ENCODE measurements around the gene RASSF10. TPM values are rescaled to one million over a fixed set of nuclear protein-coding genes. Genes with fewer than 3 reads are reported as not detected.

Gene RASSF10
- polyA plus RNA-seq, 1 donor (not counting 4 experiments of a cell fraction or from before 2014, with no cell fraction given), result 2.1 TPM

DNA sequence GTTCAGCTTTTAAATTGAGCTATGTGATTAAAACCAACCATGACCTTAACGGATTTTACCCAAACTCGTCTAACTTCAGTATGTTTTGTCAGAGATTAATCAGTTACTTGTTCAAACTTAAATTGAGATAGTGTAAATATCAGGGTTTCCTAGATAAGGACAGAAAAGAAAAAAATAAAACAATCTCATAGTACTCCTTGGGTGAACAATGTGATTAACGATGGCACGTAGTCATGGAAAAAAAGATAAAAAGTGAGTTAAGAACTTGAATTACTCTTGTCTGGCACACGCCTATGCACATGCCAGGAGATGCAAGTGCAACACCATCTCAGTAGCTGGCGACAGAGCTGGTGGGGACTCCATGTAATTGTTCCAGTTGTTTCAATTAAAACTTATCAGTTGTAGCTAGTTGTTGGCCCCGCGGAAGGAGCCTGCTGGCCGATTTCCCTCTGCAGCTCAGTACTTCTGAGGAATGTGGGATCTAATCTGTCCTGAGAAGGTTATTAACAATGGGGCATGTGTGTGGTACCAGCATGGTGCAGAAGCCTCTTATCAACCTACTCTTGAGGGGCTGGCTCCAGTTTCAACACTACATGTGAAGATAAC is 3.0 kb downstream of the RASSF10 start:
- H3K36me3 ChIP-seq (ENCODE audit: control insufficient read depth in 2 of 2, extremely low read depth in 1 of 2, insufficient read depth in 2 of 2, low read length in 2 of 2), result no peaks in the 10 kb centered on the region
- H2AFZ ChIP-seq (ENCODE audit: control insufficient read depth, low read length), result peak overlapping the region; percentile 61
- H3K4me2 ChIP-seq (ENCODE audit: control insufficient read depth, extremely low read depth, insufficient read depth, low read depth, low read length), result peak overlapping the region; percentile 93
- peak overlapping the region; percentile 32 to 76 (median 66) for H3K4me3 ChIP-seq (ENCODE audit: control insufficient read depth in 2 of 3, extremely low read depth in 1 of 3, insufficient read depth in 2 of 3, low read depth in 1 of 3, low read length in 3 of 3)
- no peaks in the 10 kb centered on the region for H3K9me3 ChIP-seq (ENCODE audit: control insufficient read depth, low read depth, low read length)
- TF ChIP-seq, protein P1, sequence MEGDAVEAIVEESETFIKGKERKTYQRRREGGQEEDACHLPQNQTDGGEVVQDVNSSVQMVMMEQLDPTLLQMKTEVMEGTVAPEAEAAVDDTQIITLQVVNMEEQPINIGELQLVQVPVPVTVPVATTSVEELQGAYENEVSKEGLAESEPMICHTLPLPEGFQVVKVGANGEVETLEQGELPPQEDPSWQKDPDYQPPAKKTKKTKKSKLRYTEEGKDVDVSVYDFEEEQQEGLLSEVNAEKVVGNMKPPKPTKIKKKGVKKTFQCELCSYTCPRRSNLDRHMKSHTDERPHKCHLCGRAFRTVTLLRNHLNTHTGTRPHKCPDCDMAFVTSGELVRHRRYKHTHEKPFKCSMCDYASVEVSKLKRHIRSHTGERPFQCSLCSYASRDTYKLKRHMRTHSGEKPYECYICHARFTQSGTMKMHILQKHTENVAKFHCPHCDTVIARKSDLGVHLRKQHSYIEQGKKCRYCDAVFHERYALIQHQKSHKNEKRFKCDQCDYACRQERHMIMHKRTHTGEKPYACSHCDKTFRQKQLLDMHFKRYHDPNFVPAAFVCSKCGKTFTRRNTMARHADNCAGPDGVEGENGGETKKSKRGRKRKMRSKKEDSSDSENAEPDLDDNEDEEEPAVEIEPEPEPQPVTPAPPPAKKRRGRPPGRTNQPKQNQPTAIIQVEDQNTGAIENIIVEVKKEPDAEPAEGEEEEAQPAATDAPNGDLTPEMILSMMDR (optimal IDR thresholded peaks at IDR 0.05 in 1 of 3, IDR thresholded peaks at IDR 0.05 in 1 of 3, conservative IDR thresholded peaks at IDR 0.05 in 1 of 3; ENCODE audit: extremely low read depth in 1 of 3, insufficient read depth in 2 of 3, low read length in 3 of 3), result no peak
- TF ChIP-seq EZH2 (IDR thresholded peaks at IDR 0.05; ENCODE audit: low read length), result no peak
- no peak overlapping the region for H3K27ac ChIP-seq (ENCODE audit: control insufficient read depth, insufficient read depth, low read length)
- DNase-seq (ENCODE audit: low read depth, low spot score) (no peak), FAIRE-seq (no peak)
- peak overlapping the region; percentile 7 for H3K9ac ChIP-seq (ENCODE audit: control insufficient read depth, extremely low read depth, insufficient read depth, low read length)
- peaks cover 14% of the 10 kb centered on the region for H3K79me2 ChIP-seq (ENCODE audit: control insufficient read depth, insufficient read depth, low read length)
- no peaks in the 10 kb centered on the region for H3K9me1 ChIP-seq (ENCODE audit: control insufficient read depth, extremely low read depth, insufficient read depth, low read length)
- dilution Hi-C loops (cut with MboI; ENCODE audit: extremely low pct_ligation_motif_present, low sequenced_read_pairs), result no loop called here
- H3K27me3 ChIP-seq (ENCODE audit: control insufficient read depth, extremely low read depth, insufficient read depth, low read length), result no peaks in the 10 kb centered on the region
- H4K20me1 ChIP-seq (ENCODE audit: control insufficient read depth, extremely low read depth, insufficient read depth, low read length), result no peaks in the 10 kb centered on the region
- H3K4me1 ChIP-seq (ENCODE audit: control insufficient read depth, extremely low read depth, insufficient read depth, low read length), result peaks cover 51% of the 10 kb centered on the region

GRCh38 chr11:13013054-13013488 is 4.0 kb downstream of the RASSF10 start:
- no peak overlapping the region for H3K27ac ChIP-seq (ENCODE audit: control insufficient read depth, insufficient read depth, low read length)
- peaks cover 14% of the 10 kb centered on the region for H3K79me2 ChIP-seq (ENCODE audit: control insufficient read depth, insufficient read depth, low read length)
- peak overlapping the region; percentile 34 for H3K4me2 ChIP-seq (ENCODE audit: control insufficient read depth, extremely low read depth, insufficient read depth, low read depth, low read length)
- DNase-seq (ENCODE audit: low read depth, low spot score) (no peak), FAIRE-seq (no peak)
- H3K4me1 ChIP-seq (ENCODE audit: control insufficient read depth, extremely low read depth, insufficient read depth, low read length), result peaks cover 42% of the 10 kb centered on the region
- no peak overlapping the region for H3K9ac ChIP-seq (ENCODE audit: control insufficient read depth, extremely low read depth, insufficient read depth, low read length)
- H3K9me3 ChIP-seq (ENCODE audit: control insufficient read depth, low read depth, low read length), result no peaks in the 10 kb centered on the region
- no peaks in the 10 kb centered on the region for H4K20me1 ChIP-seq (ENCODE audit: control insufficient read depth, extremely low read depth, insufficient read depth, low read length)
- no peaks in the 10 kb centered on the region for H3K27me3 ChIP-seq (ENCODE audit: control insufficient read depth, extremely low read depth, insufficient read depth, low read length)
- no peaks in the 10 kb centered on the region for H3K36me3 ChIP-seq (ENCODE audit: control insufficient read depth in 2 of 2, extremely low read depth in 1 of 2, insufficient read depth in 2 of 2, low read length in 2 of 2)
- no peak overlapping the region for H3K4me3 ChIP-seq (ENCODE audit: control insufficient read depth in 2 of 3, extremely low read depth in 1 of 3, insufficient read depth in 2 of 3, low read depth in 1 of 3, low read length in 3 of 3)
- TF ChIP-seq EZH2 (IDR thresholded peaks at IDR 0.05; ENCODE audit: low read length), result no peak
- TF ChIP-seq, protein P1 (optimal IDR thresholded peaks at IDR 0.05 in 1 of 3, IDR thresholded peaks at IDR 0.05 in 1 of 3, conservative IDR thresholded peaks at IDR 0.05 in 1 of 3; ENCODE audit: extremely low read depth in 1 of 3, insufficient read depth in 2 of 3, low read length in 3 of 3), result no peak
- H2AFZ ChIP-seq (ENCODE audit: control insufficient read depth, low read length), result no peak overlapping the region
- no peaks in the 10 kb centered on the region for H3K9me1 ChIP-seq (ENCODE audit: control insufficient read depth, extremely low read depth, insufficient read depth, low read length)
- dilution Hi-C loops (cut with MboI; ENCODE audit: extremely low pct_ligation_motif_present, low sequenced_read_pairs), result no loop called here

Data from keratinocyte (primary cell).